ENCODE data around the gene IDH2. TPM values are rescaled to one million over a fixed set of nuclear protein-coding genes. Genes with fewer than 3 reads are reported as not detected.

The IDH2 gene
- total and polyA plus RNA-seq, 2 of the 4 experiments (the other 2 are of a cell fraction) = 84.9 to 118 TPM

GRCh38 chr15:90058775-90059174 is 43.5 kb downstream of the IDH2 start:
- dilution Hi-C loops (cut with HindIII; ENCODE audit: low sequenced_read_pairs, unreplicated experiment) (no loop called here), intact Hi-C loops (cut with micrococcal nuclease) (no loop called here), in situ Hi-C loops (cut with MboI; ENCODE audit: low sequenced_read_pairs) (no loop called here)
- H3K4me2 ChIP-seq (ENCODE audit: low read depth, low read length) = no peak overlapping the region
- H3K4ac ChIP-seq (ENCODE audit: low read depth, low read length) = no peak overlapping the region
- no peak overlapping the region for H3K14ac ChIP-seq (replicated peaks; ENCODE audit: low read depth, low read length)
- H2BK5ac ChIP-seq (ENCODE audit: low read depth, low read length, poor library complexity, severe bottlenecking) = no peak overlapping the region
- H3K18ac ChIP-seq (ENCODE audit: low read depth, low read length) = no peak overlapping the region
- no peak for DNase-seq
- H3K9me1 ChIP-seq (ENCODE audit: insufficient read depth, low read length) = peaks cover 23% of the 10 kb centered on the region
- no peak overlapping the region for H3K4me3 ChIP-seq (ENCODE audit: insufficient read depth, low read depth, low read length)
- H2BK20ac ChIP-seq (ENCODE audit: low read depth, low read length) = no peak overlapping the region
- no peak overlapping the region for H2AK9ac ChIP-seq (replicated peaks; ENCODE audit: low read depth, low read length, poor library complexity)
- no peak overlapping the region for H4K8ac ChIP-seq (ENCODE audit: low read depth in 2 of 2, low read length in 2 of 2)
- H3K79me1 ChIP-seq (ENCODE audit: low read depth in 1 of 2, low read length in 2 of 2) = peaks cover 4 to 65% of the 10 kb centered on the region in 2 experiments
- H2BK120ac ChIP-seq (ENCODE audit: low read depth, low read length) = no peak overlapping the region
- H3K27ac ChIP-seq (ENCODE audit: insufficient read depth, low read length) = no peak overlapping the region
- WGBS, 2 experiments (ENCODE audit: extremely low coverage in 2 of 2, insufficient read length in 1 of 2) = no CpG with 5 or more reads among the region's 5 CpGs
- H3K27me3 ChIP-seq (ENCODE audit: control insufficient read depth, insufficient read depth, low read length) = no peaks in the 10 kb centered on the region
- peaks cover 28% of the 10 kb centered on the region for H4K20me1 ChIP-seq (ENCODE audit: insufficient read depth, low read length)
- H2AK5ac ChIP-seq (ENCODE audit: low read depth, low read length) = no peak overlapping the region
- no peak overlapping the region for H4K91ac ChIP-seq (ENCODE audit: insufficient read depth, low read depth, low read length)
- ChIA-PET CTCF (no interaction called here), POLR2A (ENCODE audit: unreplicated experiment) (no interaction called here)
- no peak overlapping the region for H3K23ac ChIP-seq (ENCODE audit: low read depth, low read length)
- no peaks in the 10 kb centered on the region for H3K9me3 ChIP-seq (ENCODE audit: control insufficient read depth, insufficient read depth, low read length)
- H3K9ac ChIP-seq (ENCODE audit: low read depth, low read length) = no peak overlapping the region
- H2BK15ac ChIP-seq (ENCODE audit: low read depth, low read length) = no peak overlapping the region
- H3K4me1 ChIP-seq (ENCODE audit: control insufficient read depth, insufficient read depth, low read length) = peaks cover 3% of the 10 kb centered on the region; the same call in 1 of the 2 replicates
- no peak for ATAC-seq (ENCODE audit: low read depth)
- no peak overlapping the region for H4K5ac ChIP-seq (ENCODE audit: low read depth, low read length)
- H3K36me3 ChIP-seq (ENCODE audit: control insufficient read depth, insufficient read depth, low read length) = no peaks in the 10 kb centered on the region
- H3K56ac ChIP-seq (ENCODE audit: extremely low read depth, insufficient read depth, low read length) = no peak overlapping the region
- TF ChIP-seq CTCF (conservative IDR thresholded peaks at IDR 0.05; ENCODE audit: low read depth, low read length) = no peak
- no peak for TF ChIP-seq POLR2A (IDR thresholded peaks at IDR 0.05; ENCODE audit: low read depth, low read length)
- no peak for TF ChIP-seq NFE2L2 (IDR thresholded peaks at IDR 0.05; ENCODE audit: low read depth, low read length)
- no peak for TF ChIP-seq MAFK (IDR thresholded peaks at IDR 0.05; ENCODE audit: low read depth, low read length)
- TF ChIP-seq RCOR1 (IDR thresholded peaks at IDR 0.05; ENCODE audit: insufficient replicate concordance, low read length) = no peak
- TF ChIP-seq BHLHE40 (IDR thresholded peaks at IDR 0.05; ENCODE audit: low read depth, low read length) = no peak
- TF ChIP-seq RFX5 (IDR thresholded peaks at IDR 0.05; ENCODE audit: low read depth, low read length) = no peak
- no peak for TF ChIP-seq FOS (IDR thresholded peaks at IDR 0.05; ENCODE audit: low read depth, low read length)
- TF ChIP-seq ELK1 (IDR thresholded peaks at IDR 0.05; ENCODE audit: borderline replicate concordance, low read depth, low read length) = no peak
- TF ChIP-seq CHD1 (IDR thresholded peaks at IDR 0.05; ENCODE audit: low read depth, low read length) = no peak
- TF ChIP-seq SMC3 (IDR thresholded peaks at IDR 0.05; ENCODE audit: low read depth, low read length) = no peak
- no peak for TF ChIP-seq CEBPB (IDR thresholded peaks at IDR 0.05; ENCODE audit: low read depth, low read length)
- TF ChIP-seq MAZ (IDR thresholded peaks at IDR 0.05; ENCODE audit: borderline replicate concordance, low read depth, low read length) = no peak
- no peak overlapping the region for H2AFZ ChIP-seq (replicated peaks; ENCODE audit: low read length, poor library complexity)
- BruUV-seq (replicated peaks) = no TSS peak
